HG03108 (cell line): Measurements from ENCODE around the gene EHD1.

Experiments
- ATAC-seq: cut with Tn5 transposase; IDR thresholded peaks from one replicate; pipeline ENCODE4 v1.9.1; 2021; ENCODE audit warnings: moderate library complexity; ENCODE audit not compliant: unreplicated experiment

Gene EHD1

DNA sequence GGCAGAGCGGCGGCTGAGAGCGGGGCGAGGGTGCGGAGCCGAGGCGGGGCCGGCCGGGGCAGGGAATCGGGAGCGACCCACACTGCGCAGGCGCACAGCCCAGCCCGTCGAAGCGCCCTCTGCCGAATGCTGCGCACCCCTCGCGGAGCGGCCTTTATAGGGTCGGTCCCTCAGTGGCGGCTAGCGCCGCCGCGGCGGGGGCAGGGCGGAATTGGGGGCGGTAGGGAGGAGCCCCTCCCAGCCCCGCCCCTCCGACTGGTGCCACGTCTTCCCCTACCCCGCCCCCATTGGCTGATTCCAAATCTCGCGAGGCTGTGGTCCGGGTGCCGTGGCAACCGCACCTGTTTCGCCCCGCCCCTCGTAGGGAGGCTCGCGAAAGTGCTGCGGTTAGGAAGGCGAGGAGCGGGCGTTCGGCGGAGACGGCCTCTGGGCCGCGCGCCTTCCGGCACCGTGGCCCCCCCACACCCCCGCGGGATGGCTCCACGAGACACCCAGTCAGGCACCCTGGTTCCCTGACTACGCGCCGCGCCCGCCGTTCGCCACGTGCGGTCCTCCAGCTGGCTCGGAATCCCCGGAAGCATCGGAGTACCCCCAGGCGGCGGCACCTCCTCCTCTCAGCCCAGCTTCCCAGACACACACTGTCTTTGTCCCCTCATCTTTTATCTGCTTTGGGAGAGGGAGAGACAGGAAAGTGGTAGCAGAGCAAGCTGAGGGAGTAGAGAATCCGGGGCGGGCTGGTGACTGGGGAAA is at the start of gene EHD1:
Gene EHD1 (minus strand): TSS at position 128 of the 750 bp plus-strand sequence. CDS start 157 bp downstream, outside the sequence.
- peak; percentile 58 for ATAC-seq

DNA sequence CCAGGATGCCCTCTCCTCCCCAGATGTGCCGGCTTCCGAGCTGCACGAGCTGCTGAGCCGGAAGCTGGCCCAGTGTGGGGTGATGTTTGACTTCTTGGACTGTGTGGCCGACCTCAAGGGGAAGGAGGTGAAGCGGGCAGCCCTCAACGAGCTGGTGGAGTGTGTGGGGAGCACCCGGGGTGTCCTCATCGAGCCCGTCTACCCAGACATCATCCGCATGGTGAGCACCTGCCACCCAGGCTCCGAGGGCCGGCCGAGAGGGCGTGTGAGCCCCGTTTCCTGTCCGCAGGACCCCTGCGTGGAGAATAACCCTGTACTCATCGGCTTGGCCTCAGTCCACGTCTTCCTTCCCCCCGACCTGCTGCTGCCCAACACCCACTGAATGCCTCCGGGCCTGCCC is 48.3 kb upstream of the EHD1 start:
- no peak for ATAC-seq

DNA sequence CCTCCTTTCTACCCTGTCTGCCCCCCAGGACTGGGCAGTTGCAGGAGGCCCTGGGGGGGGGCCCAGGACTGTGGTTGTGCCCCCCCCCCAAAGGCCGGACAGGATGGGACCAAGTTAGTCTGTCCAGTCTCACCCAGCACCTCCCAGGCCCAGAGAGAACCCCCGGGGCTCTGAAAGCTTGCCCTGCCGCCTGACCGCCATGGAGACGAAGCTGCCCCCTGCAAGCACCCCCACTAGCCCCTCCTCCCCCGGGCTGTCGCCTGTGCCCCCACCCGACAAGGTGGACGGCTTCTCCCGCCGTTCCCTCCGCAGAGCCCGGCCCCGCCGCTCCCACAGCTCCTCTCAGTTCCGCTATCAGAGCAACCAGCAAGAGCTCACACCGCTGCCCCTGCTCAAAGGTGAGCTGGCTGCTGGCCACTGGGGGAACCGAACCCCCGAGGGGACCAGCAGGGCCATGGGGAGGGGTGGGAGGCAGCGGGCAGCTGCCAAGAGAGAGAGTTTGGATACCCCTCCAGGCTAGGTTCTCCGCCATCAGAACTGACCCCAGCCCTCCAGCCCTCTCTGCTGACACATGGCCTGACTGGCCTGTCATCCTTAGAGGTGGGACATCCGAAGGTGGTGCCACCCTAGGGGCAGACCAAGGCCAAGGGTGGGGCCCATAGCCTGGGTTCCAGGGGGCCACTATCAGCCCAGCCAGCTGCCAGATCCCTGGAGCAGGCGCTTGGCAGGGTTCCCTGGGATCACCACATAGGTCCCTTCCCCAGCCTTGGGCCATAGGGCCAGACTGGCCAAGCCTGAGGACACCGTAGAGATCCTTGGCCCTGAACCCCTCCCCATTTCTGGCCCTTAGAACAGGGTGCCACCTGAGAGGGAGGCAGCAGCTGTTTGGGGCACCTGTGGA is 47.4 kb upstream of the EHD1 start:
- no peak for ATAC-seq

DNA sequence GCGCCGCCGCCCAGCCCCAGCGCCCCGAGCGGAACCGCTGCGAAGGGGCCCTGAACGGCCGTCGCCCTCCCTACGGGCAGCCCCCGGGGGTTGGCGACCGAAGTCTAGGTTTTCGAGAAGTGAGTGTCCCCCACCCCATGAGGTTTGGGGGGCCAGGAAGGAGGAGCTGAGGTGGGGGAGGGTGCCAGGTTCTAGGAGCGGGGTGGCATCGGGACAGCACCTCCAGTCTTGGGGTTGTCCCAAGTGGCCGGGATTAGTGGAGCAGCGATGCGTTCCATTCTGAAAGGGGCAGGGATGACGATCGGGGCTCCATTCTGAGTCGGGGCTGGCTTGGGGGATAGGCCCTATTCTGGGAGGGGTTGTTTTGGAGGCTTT is 46.5 kb upstream of the EHD1 start:
- peak; percentile 3 for ATAC-seq

DNA sequence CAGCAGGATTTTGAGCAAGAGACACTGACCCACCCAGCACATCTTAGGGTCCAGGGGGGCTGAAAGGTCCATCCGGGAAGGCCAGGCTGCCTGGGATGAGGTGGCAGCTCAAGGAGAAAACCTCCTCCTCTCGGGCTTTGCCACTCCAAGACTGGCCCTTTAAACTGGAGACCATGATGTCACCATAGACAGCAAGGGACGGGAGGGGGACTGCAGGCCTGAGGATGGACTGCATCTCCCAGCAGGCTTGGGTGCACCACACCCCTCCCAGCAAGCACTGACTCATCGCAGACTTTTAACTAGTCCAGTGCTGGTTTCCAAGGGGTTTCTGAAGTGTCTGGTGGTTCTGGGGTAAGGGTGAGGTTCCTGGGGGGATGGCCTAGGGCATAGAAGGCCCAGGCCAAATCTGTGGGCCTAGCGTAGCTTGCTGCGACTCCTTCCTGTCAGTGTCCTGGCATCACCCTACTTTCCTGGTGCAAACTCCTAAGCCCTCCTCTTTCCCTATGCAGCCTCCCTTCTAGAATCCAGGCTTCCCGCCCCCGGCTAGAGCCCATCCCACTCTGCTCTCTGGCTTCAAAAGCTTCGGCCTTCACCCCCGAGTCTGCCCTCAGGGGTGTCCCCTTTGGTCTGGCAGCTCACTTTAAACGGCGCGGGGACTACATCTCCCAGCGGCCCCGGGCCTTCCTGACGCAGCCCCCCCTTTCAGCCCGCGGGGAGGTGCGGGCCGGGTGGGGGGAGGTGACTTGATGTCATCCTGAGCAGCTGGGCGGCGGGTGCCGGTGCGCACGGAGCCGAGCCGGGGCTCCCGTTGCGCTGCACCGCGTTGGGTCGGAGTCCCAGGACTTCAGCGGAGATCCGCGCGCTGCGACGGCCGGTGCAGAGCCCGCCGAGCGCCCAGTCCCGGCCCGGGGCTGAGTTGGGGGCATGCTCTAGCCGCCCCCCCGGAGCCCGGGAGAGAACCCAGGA is 45.8 kb upstream of the EHD1 start, which contains the start of gene PPP2R5B:
Gene PPP2R5B (plus strand): TSS at position 746 of the 966 bp plus-strand sequence. CDS start 1,046 bp downstream, outside the sequence.
- ATAC-seq: peak; percentile 76

DNA sequence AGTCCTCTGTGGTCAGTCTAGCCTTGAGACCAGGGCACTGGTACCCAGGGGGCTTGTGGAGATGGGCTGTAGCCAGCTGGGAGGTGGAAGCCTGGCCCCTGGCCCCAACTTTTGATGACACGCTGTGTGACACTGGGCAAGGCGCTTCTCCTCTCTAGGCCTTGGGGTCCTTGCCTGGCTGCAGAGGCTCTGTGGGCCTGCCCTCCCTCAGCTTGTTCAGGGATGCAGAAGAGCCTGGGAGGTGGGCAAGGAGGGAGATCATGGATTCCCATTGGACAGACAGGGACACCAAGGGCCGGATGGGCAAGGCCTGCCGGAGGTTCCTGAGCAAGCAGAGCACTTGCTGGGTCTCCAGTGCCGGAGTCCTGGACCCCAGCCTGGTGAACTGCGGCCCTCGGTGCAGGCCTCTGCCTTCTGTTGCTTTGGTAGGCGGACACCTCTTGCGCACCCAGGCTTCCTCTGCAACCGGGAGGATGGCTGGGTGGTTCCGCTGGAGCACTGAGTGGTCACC is 44.8 kb upstream of the EHD1 start:
- no peak for ATAC-seq

DNA sequence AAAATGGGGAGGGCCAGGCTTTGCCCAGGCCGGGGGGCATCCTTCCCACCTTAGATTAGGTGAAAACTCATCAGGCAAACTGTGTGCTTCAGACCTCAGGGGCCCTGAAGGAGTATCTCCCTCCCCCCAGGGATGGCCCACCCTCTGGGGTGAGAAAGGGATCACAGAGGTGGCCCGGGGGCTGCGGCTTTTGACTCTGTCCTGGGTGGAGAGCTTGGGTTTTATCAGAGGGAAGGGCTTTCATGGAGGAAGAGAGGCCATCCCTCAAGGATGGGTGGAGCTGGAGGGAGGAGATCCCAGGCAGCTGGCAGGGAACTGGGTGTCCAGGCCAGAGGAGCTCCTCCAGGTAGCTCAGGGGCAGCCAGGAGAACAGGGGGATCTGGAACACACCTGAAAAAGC is 43.0 kb upstream of the EHD1 start:
- no peak for ATAC-seq

DNA sequence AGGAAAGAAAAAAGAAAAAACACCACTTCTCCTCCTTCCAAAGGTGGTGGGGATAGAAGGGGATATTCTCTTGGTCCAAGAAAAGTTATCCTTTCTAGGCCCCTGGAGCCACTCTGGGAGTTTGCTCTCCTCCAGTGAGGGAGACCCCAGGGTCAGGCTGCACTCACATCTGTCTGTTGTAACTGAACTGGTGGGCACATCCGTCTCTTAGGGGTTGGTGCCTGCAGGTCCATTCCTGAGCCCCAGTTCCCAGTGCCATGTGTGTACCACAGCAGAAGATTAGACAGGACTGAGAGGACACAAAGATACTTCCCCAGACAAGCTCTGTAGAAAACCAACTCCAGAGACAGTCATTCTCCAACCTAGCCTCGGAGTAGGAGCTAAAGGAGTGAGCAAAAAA is 41.7 kb upstream of the EHD1 start:
- no peak for ATAC-seq

DNA sequence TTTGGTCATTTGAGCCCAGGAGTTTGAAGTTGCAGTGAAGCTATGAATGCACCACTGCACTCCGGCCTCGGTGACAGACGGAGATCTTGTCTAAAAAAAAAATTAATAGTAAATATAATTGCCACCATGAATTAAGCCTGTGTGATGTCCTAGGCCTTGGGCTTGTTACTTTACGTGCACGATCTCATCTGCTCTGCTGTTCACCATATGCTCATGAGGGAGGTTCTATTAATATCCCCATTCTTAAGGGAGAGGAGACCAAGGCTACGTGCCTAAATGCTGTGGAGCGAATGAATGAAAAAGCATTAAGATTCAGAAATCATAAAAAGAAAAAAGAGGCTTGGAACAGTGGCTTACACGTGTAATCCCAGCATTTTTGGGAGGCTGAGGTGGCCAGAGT is 41.2 kb upstream of the EHD1 start:
- no peak for ATAC-seq

DNA sequence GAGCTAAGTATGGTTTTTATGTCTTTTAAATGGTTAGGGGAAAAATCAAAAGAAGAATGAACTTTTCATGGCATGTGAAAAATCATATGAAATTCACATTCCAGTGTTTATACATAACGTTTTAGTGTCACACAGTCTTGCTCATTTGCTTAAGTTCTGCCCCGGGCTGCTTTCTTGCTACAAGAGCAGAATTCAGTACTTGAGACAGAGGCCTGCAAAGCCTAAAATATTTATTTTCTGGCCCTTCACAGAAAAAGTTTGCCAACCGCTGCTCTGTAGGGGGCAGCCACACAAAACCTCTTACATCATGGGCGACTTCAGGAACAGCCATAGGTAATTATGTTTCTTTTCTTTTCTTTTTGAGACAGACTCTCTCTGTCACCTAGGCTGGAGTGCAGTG is 39.6 kb upstream of the EHD1 start:
- ATAC-seq: no peak

DNA sequence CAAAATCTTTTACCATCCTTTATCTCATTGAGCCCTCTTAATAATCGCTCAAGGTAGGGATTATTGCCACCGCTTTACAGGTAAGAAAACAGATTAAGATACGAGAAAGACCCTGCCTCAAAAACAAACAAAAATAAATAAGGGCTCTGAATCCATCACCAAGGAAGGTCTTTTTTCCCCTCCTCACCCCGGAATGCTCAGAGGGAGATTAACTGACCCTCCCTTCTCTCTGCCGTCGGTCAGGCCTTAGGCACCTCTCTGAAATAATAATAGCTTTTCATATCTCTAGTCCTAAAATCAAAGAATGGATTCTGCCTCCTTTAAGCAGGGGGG is 39.2 kb upstream of the EHD1 start:
- ATAC-seq: no peak

DNA sequence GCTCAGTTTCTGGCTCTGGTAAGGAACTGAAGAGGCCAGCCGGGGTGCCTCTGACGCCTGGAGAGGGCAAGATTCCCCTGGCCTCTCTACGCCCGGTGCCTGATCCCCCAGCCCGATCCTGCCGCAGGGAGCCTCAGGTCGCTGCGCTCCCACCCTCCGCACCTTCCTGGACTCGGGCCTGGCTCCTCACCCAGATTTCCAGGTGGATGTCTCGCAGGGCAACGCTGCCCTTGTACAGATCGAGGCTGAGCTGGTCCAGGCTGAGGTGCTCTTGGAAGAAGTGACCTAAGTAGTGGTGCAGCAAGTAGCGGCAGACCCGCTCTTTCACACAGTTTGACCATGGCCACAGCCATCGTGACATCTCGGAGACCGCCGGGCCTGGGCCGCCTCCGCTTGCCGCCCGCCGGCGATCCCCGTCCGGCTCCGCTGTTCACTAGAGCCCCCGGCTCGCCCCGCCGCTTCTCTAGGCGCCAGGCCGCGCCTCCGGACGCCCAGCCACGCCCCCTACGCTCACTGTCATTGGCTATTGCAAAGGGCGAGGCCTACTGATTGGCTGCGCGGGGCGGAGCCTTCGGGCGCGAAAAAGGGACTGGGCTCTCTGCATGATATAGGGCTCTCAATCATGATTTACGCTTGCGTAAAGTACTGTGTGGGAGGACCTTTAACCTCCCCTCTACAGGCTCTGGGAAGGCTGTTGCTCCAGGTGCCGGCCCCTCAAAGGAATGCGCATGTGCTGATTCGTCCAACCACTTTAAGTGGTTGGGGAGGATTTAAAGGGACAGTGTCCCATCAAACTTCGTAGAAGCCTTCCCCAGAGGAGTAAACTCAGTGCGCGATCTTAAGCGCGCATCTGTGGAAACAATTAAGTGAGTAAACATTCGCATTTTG is 38.6 kb upstream of the EHD1 start, which contains the start of gene ATG2A:
Gene ATG2A (minus strand): TSS at position 435 of the 888 bp plus-strand sequence. CDS start 74 bp downstream, at position 361.
- ATAC-seq: peak; percentile 95

DNA sequence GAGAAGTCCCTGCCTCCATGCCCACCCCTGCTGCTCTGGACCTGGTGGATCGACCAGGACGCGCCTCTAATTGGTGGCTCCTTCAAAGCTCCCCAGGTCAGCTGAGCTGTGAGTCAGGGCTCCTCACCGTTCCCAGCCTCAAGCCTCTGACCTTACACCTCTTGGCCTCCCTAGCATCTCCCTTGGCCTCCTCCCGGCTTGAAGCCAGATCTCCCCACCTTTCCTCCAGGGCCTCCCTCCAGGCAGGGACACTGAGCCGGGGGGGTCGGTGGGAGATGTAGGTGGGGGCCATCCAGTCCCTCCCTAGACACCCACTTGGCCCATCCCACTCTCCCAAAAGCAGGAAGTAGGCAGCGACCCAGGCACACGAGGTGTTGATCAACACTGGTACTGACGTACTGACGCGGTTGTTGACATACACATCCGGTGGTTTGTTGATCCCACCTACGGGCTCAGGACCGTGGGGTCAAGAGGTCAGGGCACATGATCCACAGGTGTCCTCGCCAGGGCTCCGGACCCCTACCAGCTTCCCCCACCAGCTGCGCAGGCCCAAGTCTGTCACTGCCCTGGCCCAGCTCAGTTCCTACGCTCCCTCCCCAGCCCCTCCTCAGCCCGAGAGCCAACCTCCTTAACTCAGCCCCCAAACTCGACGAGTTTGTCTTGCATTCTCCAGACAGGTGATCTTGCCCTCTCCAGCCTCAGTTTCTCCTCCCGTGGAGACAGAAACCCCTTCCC is 37.8 kb upstream of the EHD1 start:
- no peak for ATAC-seq

DNA sequence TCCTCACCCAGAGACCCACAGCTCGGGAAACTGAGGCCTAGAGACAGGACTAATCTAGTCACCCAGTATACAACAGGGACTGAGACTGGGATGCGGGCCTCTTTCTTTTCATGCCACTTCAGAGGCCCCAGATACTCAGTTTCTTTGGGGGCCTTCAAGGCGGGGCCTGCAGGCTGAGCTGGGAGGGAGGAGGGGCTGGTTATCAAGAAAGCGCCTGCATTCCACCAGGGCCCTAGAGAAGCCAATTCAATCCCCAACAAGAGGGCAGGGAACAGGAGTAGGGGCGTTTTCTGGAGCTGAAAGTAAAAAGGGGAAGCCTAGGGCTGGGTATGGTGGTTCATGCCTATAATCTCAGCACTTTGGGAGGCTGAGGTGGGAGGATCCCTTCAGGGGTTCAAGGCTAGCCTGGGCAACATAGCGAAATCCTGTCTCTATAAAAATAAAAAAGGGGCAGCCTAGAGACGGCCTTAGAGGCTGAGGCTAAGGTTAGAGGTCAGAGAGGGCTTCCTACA is 37.0 kb upstream of the EHD1 start:
- no peak for ATAC-seq

DNA sequence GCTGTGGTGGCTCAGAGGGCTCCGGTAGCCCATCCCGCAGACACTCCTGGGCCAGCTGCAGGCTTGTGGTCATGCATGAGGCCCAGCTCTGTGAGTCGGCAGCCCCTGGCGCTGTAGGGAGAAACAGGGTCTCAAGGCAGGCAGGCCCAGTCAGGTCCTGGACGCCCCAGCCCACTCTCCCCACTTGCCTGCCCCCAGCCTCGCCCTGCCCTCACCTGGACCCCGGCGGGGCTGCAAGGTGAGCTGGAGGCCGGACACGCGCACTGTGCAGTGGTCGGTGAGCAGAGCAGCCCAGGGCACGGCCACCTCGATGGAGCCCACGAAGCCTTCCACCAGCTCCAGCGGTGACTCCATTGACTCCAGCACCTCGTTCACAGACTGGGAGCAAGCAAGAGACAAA is 35.7 kb upstream of the EHD1 start:
- ATAC-seq: no peak

DNA sequence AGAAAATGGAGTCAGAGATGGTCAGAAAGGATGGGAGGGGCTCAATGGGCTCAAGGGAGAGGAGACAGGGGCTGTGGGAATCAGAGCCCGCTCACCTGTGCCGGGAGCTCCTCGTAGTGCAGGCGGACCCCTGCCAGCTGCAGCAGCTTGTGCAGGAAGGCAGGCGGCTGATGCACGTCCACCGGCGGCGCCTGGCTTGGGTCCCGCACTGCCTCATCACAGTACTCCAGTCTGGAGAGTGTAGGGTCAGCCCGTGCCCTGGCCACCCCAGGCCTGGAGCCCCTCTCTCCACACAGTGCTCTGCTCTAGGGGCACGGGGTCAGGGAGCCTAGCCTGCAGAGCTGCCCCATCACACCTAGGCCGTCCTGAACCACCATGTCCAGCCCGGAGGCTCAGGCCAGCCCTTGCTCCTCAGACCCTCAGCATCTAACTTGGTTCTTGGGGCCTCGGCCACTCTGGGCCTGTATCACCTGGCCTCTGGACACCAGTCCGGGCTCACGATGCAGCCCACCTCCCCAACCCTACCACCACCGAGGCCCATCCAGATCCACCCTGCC is 34.8 kb upstream of the EHD1 start:
- ATAC-seq: no peak

DNA sequence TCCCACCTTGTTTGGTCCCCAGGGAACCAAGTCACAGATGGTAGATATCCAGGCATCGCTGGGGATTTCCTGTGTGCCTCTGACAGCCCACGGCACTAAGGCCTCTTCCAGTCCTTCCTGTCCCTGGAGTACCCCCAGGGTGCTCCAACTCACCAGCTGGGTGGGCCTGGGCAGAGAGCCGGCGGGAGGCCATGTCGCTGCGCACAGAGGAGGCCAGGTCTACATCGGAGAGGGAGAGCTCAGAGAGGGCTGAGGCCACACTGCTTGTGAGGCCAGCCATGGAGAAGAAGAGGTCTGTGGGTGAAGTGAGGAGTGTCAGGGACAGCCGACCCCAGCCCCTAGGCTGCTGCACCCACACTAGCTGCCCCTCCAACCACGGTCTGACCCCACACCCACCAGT is 33.3 kb upstream of the EHD1 start:
- no peak for ATAC-seq

DNA sequence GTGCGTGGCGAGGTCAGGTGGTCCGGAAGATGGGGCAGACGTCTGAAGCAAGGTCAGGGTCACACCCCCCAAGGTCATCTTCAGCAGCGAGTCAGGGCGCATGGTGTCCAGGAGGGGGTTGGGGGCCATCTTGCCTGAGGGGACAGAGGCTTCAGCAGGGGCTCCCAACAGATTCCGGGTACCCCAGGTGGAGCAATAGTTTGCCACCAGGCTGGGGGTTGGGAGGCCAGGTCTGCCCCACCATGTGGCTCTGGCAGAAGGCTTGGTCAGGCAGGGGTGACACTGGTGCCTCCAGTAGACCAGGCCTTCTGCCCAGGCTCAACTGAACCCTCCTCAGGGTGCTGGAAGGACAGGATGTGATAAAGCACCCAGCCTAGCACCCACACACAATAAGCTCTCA is 32.7 kb upstream of the EHD1 start:
- ATAC-seq: no peak
